ENCODE results near the gene PRDX4.
A peak's percentile ranks its signal among the peaks of the same experiment; 100 is the strongest.

Gene PRDX4

DNA sequence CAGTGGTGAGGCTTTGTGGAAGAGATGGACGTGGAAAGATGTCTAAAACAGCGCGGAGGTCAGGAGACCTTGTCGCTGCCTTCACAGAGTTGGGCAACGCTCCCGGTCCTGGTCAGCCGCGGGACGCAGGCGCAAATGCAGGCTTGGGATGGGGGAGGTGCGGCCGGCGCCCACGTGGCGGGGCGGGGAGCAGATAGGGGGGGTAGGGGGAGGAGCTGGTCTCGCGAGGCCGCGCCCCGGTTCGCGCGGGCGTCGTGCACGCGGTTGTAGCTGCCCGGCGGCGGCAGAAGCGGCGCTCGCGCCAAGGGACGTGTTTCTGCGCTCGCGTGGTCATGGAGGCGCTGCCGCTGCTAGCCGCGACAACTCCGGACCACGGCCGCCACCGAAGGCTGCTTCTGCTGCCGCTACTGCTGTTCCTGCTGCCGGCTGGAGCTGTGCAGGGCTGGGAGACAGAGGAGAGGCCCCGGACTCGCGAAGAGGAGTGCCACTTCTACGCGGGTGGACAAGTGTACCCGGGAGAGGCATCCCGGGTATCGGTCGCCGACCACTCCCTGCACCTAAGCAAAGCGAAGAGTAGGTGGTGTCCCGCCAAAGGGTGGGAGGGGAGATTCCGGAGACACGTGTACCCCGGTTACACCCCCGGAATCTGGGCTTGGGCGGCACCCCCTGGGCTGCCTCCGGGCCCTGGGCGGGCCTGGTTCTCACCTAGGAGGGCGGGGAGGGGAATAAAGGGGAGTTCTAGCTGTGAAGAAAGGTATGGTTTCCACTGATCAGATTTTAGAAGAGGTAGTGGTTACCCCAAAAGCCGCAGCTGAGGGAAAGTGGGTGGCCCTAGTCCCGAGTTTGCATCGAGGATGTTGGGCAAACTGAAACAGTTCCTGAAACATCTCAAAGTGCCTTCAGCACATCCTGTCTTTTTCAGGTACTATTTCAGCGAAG lies at the start of gene PRDX4:
TSS of gene PRDX4 (plus strand) at position 255 of the 939 bp plus-strand sequence. CDS start at position 333, 78 bp downstream.
- TF ChIP-seq, protein P1, sequence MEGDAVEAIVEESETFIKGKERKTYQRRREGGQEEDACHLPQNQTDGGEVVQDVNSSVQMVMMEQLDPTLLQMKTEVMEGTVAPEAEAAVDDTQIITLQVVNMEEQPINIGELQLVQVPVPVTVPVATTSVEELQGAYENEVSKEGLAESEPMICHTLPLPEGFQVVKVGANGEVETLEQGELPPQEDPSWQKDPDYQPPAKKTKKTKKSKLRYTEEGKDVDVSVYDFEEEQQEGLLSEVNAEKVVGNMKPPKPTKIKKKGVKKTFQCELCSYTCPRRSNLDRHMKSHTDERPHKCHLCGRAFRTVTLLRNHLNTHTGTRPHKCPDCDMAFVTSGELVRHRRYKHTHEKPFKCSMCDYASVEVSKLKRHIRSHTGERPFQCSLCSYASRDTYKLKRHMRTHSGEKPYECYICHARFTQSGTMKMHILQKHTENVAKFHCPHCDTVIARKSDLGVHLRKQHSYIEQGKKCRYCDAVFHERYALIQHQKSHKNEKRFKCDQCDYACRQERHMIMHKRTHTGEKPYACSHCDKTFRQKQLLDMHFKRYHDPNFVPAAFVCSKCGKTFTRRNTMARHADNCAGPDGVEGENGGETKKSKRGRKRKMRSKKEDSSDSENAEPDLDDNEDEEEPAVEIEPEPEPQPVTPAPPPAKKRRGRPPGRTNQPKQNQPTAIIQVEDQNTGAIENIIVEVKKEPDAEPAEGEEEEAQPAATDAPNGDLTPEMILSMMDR (IDR thresholded peaks at IDR 0.05; ENCODE audit: borderline replicate concordance, insufficient read depth, low read depth, low read length) = no peak
- H3K4me3 ChIP-seq (ENCODE audit: low read depth, low read length) = peak within 1 kb of the TSS; percentile 77

DNA sequence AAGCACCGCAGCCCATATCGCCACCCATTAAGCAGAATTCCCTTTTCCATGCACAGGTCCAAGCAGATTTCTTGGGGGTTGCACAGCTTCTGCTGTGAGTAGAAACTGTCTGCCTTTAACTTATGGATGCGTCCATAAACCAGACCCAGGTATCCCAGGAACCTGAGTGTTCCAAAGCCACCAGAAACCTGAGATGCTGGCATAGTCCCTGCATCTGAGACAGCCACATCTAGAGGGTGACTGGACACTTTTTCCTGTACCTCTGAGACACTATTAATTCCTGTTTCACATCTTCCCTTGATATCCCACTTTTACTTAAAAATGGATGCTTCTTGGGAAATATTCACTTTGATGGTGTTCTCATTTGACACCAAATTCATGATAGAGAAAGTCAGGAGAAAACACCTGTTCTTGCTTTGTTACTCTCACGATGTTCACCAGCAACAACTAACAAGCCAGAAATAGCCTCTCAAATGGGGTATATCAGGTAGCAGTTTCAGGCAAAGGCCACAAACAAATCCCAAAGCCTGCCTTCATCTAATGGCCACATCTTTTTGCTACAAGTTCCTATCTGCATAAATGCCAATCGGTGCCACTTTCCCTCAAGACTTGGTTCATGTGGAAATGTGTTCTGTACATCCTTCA lies 45.5 kb upstream of the PRDX4 start:
- H3K4me3 ChIP-seq (ENCODE audit: low read depth, low read length) = no peak overlapping the region
- TF ChIP-seq, protein P1 (IDR thresholded peaks at IDR 0.05; ENCODE audit: borderline replicate concordance, insufficient read depth, low read depth, low read length) = no peak

DNA sequence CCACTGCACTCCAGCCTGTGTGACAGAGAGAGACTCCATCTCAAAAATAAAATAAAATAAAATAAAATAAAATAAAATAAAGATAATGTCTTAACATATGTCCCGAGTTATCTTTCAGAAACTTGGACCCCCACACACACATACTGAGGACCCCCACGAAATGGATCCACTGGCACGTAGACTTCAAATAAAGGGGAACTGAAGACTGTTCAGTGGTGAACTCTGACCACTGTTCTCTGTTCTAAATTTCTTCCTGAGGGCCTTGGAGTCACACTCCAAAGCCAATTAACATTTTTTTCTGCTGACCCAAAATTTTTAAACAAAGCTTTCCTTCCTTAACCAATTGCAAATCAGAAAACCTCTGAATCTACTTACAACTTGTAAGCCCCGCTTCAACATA lies 43.5 kb upstream of the PRDX4 start:
- H3K4me3 ChIP-seq (ENCODE audit: low read depth, low read length) = no peak overlapping the region
- TF ChIP-seq, protein P1 (IDR thresholded peaks at IDR 0.05; ENCODE audit: borderline replicate concordance, insufficient read depth, low read depth, low read length) = no peak

DNA sequence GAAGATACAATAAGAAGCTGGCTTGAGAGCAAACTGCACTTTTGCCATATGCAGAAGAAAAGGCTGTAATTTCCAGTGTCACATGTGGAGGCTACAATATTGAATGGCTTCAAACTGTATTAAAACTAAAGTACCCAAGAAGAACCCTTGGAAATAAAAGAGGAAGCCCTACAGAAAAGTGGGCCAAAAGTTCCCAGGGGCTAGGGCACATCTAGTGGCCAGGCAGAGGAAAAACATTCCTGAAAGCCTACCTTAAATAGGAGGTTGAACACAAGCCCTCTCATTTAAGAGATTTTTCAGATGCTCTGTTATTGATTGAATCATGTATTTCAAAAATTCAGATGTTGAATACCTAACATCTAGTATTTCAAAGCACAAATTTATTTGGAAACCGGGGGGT lies 40.6 kb upstream of the PRDX4 start:
- no peak overlapping the region for H3K4me3 ChIP-seq (ENCODE audit: low read depth, low read length)
- TF ChIP-seq, protein P1 (IDR thresholded peaks at IDR 0.05; ENCODE audit: borderline replicate concordance, insufficient read depth, low read depth, low read length) = 0 out of 2 replicates have a peak, but pooled peaks have one; percentile 15

DNA sequence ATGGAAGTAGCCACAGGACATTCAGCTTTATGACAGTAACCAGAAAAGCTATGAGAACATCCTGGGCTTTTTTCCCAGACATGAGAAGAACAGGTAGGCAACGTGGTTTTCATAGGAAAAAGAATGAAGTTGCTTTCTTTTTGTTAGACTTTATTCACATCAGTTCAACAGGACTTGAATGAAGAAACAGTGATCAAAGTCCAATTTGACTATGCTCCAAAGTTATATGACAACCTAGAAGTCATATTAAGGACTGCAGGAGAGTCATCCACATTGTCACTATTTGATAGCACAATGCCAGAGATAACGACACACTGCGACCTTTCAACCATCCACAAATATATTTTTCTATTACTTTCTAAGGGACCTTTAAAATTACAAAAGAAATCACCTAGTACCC lies 39.2 kb upstream of the PRDX4 start:
- TF ChIP-seq, protein P1 (IDR thresholded peaks at IDR 0.05; ENCODE audit: borderline replicate concordance, insufficient read depth, low read depth, low read length) = no peak
- no peak overlapping the region for H3K4me3 ChIP-seq (ENCODE audit: low read depth, low read length)

DNA sequence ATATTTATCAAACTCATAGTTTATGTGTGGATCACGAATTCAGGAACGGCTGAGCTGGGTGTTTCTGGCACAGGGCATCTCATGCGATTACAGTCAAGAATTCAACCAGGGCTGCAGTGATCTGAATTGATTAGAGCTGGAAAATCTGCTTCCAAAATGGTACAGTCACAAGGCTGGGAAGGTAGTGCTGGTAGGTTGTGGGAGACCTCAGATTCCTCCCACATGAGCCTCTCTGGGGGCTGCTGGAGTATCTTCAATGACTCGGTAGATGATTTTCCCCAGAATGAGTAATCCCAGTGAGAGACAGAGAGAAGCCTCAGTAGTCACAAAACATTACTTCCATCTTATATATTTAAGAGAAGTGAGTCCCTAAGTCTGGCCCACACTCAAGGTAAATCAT lies 36.2 kb upstream of the PRDX4 start:
- TF ChIP-seq, protein P1 (IDR thresholded peaks at IDR 0.05; ENCODE audit: borderline replicate concordance, insufficient read depth, low read depth, low read length) = no peak
- no peak overlapping the region for H3K4me3 ChIP-seq (ENCODE audit: low read depth, low read length)
